HG03139 (cell line): Measurements from ENCODE around the gene TP53I13.
"Not testable (repeated sequence)": the region's sequence is repeated elsewhere in the genome, so short reads cannot be mapped to it uniquely, and the experiment has no call there.

Source experiments
- ATAC-seq: cut with Tn5 transposase; IDR thresholded peaks from one replicate; pipeline ENCODE4 v1.9.1; 2021; ENCODE audit not compliant: unreplicated experiment

Gene TP53I13

GRCh38 chr17:29568331-29569244 lies at the start of gene TP53I13:
Gene TP53I13 (plus strand): TSS chr17:29568701. CDS start chr17:29568759, 58 bp downstream.
- no peak for ATAC-seq

- ATAC-seq = no peak
These were observed 43.8 kb upstream of the TP53I13 start for GRCh38 chr17:29524692-29525091.

- no peak for ATAC-seq
These were observed 42.2 kb upstream of the TP53I13 start for GRCh38 chr17:29526322-29526721.

GRCh38 chr17:29533976-29534375 lies 34.5 kb upstream of the TP53I13 start:
- no peak for ATAC-seq

GRCh38 chr17:29544066-29544465 lies 24.4 kb upstream of the TP53I13 start:
- no peak for ATAC-seq

GRCh38 chr17:29546085-29546484 lies 22.4 kb upstream of the TP53I13 start:
- ATAC-seq = no peak

GRCh38 chr17:29546830-29547229 lies 21.7 kb upstream of the TP53I13 start:
- no peak for ATAC-seq

- no peak for ATAC-seq
These were observed 19.2 kb upstream of the TP53I13 start for GRCh38 chr17:29549177-29549923.

GRCh38 chr17:29555840-29556239 lies 12.7 kb upstream of the TP53I13 start:
- ATAC-seq = no peak

- ATAC-seq = no peak
These were observed 11.3 kb upstream of the TP53I13 start for GRCh38 chr17:29557085-29557738.

- no peak for ATAC-seq
These were observed 10.8 kb upstream of the TP53I13 start for GRCh38 chr17:29557739-29558116.

- not testable (repeated sequence) for ATAC-seq
These were observed 10.4 kb upstream of the TP53I13 start for GRCh38 chr17:29558139-29558538.

GRCh38 chr17:29559640-29560039 lies 8.9 kb upstream of the TP53I13 start:
- ATAC-seq = no peak

GRCh38 chr17:29560316-29560715 lies 8.2 kb upstream of the TP53I13 start:
- no peak for ATAC-seq

- ATAC-seq = no peak
These were observed 6.7 kb upstream of the TP53I13 start for GRCh38 chr17:29561554-29562517.

- ATAC-seq = no peak
These were observed 5.9 kb upstream of the TP53I13 start for GRCh38 chr17:29562615-29563014.

- no peak for ATAC-seq
These were observed 4.7 kb upstream of the TP53I13 start for GRCh38 chr17:29563816-29564215.

- ATAC-seq = no peak
These were observed 2.6 kb upstream of the TP53I13 start for GRCh38 chr17:29565643-29566472.

GRCh38 chr17:29566473-29567303 lies 1.8 kb upstream of the TP53I13 start, which contains the start of gene ABHD15:
Gene ABHD15 (minus strand): TSS chr17:29567037. CDS start chr17:29566966, 71 bp downstream.
- no peak for ATAC-seq
